Karpas-422 (cell line): ENCODE data around the gene RBM48. TPM values are rescaled to one million over a fixed set of nuclear protein-coding genes. Genes with fewer than 3 reads are reported as not detected.
"Not testable (repeated sequence)": the region's sequence is repeated elsewhere in the genome, so short reads cannot be mapped to it uniquely, and the experiment has no call there.

Experiments
- DNase-seq: peaks from one replicate; pipeline ENCODE4 v3.0.0-alpha.2; 2015
- H2AFZ ChIP-seq: fragments of 200-600 bp; sonication (generic); 2 replicates; pipeline ENCODE4 v1.6.1; 2014; ENCODE audit warnings: antibody characterized with exemption, low read length, mixed read lengths
- H3K27ac ChIP-seq: fragments of 200-600 bp; sonication (generic); 2 replicates; pipeline ENCODE4 v1.5.1; 2014; ENCODE audit warnings: mild to moderate bottlenecking, low read length, moderate library complexity
- H3K27me3 ChIP-seq: fragments of 200-600 bp; sonication (generic); 2 replicates; pipeline ENCODE4 v1.6.1; 2014; ENCODE audit warnings: low read length, mixed read lengths
- H3K36me3 ChIP-seq: fragments of 200-600 bp; sonication (generic); 2 replicates; pipeline ENCODE4 v1.6.1; 2014; ENCODE audit warnings: low read length, mixed read lengths; ENCODE audit not compliant: insufficient read depth
- H3K4me1 ChIP-seq: fragments of 200-600 bp; sonication (generic); 2 replicates; pipeline ENCODE4 v1.6.1; 2014; ENCODE audit warnings: mild to moderate bottlenecking, low read length, mixed read lengths
- H3K4me2 ChIP-seq: fragments of 200-600 bp; sonication (generic); 2 replicates; pipeline ENCODE4 v1.6.1; 2014; ENCODE audit warnings: low read length, low read depth, mild to moderate bottlenecking; ENCODE audit not compliant: poor library complexity, severe bottlenecking
- H3K4me3 ChIP-seq: fragments of 200-600 bp; sonication (generic); 2 replicates; pipeline ENCODE4 v1.5.1; 2014; ENCODE audit warnings: mild to moderate bottlenecking, antibody characterized with exemption, low read length, mixed read lengths
- H3K79me2 ChIP-seq: fragments of 200-600 bp; sonication (generic); 2 replicates; pipeline ENCODE4 v1.6.1; 2014; ENCODE audit warnings: mild to moderate bottlenecking, low read length, mixed read lengths
- H3K9ac ChIP-seq: fragments of 200-600 bp; sonication (generic); 2 replicates; pipeline ENCODE4 v1.6.0; 2014; ENCODE audit warnings: low read length
- H3K9me2 ChIP-seq: fragments of 200-600 bp; sonication (generic), shearing (Covaris generic); replicated peaks from 2 replicates; pipeline ENCODE4 v1.6.0; 2014; ENCODE audit warnings: mild to moderate bottlenecking, low read length, moderate library complexity; ENCODE audit not compliant: insufficient read depth
- H3K9me3 ChIP-seq: fragments of 300-700, 200-600 bp; sonication (generic); 2 replicates; pipeline ENCODE4 v1.6.1; 2014; ENCODE audit warnings: low read length, mixed read lengths
- H4K20me1 ChIP-seq: fragments of 200-600 bp; sonication (generic); 2 replicates; pipeline ENCODE4 v1.6.1; 2014; ENCODE audit warnings: mild to moderate bottlenecking, antibody characterized with exemption, low read length, low read depth; ENCODE audit not compliant: insufficient read depth
- total RNA-seq: library from RNA; depleted of rRNA; stranded (reverse); fragments of >200 nt; shearing (Covaris generic); gene quantifications from 2 replicates; pipeline ENCODE4 v1.2.3, GENCODE V29; 2014; ENCODE audit warnings: low replicate concordance; rRNA removed

RBM48 gene
- 8.5 and 12.1 TPM in 2 replicates for total RNA-seq

GRCh38 chr7:92528188-92528957 is at the start of gene RBM48, which contains the start of gene PEX1:
TSS of gene RBM48 (plus strand) at chr7:92528795. CDS start at chr7:92528814, 19 bp downstream.
TSS of gene PEX1 (minus strand) at chr7:92528520. CDS start at chr7:92528435, 85 bp downstream.
- no peaks in the 10 kb centered on the region for H4K20me1 ChIP-seq
- H3K4me2 ChIP-seq: peak within 1 kb of the TSS; percentile 93
- peaks cover 27% of the 10 kb centered on the region for H3K4me1 ChIP-seq
- peak within 1 kb of the TSS; percentile 95 for H3K9ac ChIP-seq
- H3K36me3 ChIP-seq: peaks cover 29% of the 10 kb centered on the region
- no peaks in the 10 kb centered on the region for H3K9me3 ChIP-seq
- peak within 1 kb of the TSS; percentile 78 for H3K4me3 ChIP-seq
- peak within 1 kb of the TSS; percentile 61 for H2AFZ ChIP-seq
- H3K27me3 ChIP-seq: no peaks in the 10 kb centered on the region
- peak within 1 kb of the TSS; percentile 90 for H3K27ac ChIP-seq
- no peaks in the 10 kb centered on the region for H3K9me2 ChIP-seq
- peak; percentile 99 for DNase-seq
- H3K79me2 ChIP-seq: peaks cover 65% of the 10 kb centered on the region

GRCh38 chr7:92479146-92479545 is 49.4 kb upstream of the RBM48 start:
- H3K9me3 ChIP-seq, H3K4me3 ChIP-seq, DNase-seq, H3K4me2 ChIP-seq, H4K20me1 ChIP-seq, H3K36me3 ChIP-seq, H3K9ac ChIP-seq, H3K9me2 ChIP-seq, H3K27me3 ChIP-seq, H3K27ac ChIP-seq, H3K4me1 ChIP-seq, H3K79me2 ChIP-seq, H2AFZ ChIP-seq: not testable (repeated sequence)

DNA sequence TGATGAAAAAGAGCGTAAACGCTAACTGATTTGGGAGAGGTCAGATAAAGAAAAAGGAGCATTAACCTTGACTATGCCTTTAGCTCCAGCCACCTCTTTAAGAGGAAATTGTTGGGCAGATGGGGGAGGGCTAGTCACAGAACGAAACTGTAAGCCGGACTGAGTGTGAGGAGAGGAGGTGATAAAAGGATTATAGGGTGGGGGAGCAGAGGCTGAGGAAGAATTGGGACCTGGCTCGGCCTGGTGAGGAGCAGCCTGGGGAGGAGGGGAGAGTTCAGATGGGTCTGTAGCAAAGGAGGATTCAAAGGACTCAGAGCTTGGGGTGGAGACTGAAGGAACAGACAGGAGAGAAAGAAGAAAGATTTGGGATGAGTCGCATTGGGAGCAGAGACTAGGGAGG is 45.0 kb upstream of the RBM48 start:
- H3K36me3 ChIP-seq: peaks cover 27% of the 10 kb centered on the region; the same call in 1 of the 2 replicates
- not testable (repeated sequence) for H3K9me2 ChIP-seq, H4K20me1 ChIP-seq, H3K27me3 ChIP-seq, H3K79me2 ChIP-seq, H3K4me2 ChIP-seq, H3K27ac ChIP-seq, DNase-seq, H3K9ac ChIP-seq, H2AFZ ChIP-seq, H3K4me3 ChIP-seq, H3K9me3 ChIP-seq, H3K4me1 ChIP-seq

GRCh38 chr7:92484226-92484625 is 44.4 kb upstream of the RBM48 start:
- not testable (repeated sequence) for H3K27ac ChIP-seq, H4K20me1 ChIP-seq, H3K79me2 ChIP-seq, H3K4me3 ChIP-seq, H3K9me3 ChIP-seq, H3K4me2 ChIP-seq, H2AFZ ChIP-seq, H3K9ac ChIP-seq, H3K27me3 ChIP-seq, DNase-seq, H3K9me2 ChIP-seq, H3K4me1 ChIP-seq
- peaks cover 31% of the 10 kb centered on the region for H3K36me3 ChIP-seq

DNA sequence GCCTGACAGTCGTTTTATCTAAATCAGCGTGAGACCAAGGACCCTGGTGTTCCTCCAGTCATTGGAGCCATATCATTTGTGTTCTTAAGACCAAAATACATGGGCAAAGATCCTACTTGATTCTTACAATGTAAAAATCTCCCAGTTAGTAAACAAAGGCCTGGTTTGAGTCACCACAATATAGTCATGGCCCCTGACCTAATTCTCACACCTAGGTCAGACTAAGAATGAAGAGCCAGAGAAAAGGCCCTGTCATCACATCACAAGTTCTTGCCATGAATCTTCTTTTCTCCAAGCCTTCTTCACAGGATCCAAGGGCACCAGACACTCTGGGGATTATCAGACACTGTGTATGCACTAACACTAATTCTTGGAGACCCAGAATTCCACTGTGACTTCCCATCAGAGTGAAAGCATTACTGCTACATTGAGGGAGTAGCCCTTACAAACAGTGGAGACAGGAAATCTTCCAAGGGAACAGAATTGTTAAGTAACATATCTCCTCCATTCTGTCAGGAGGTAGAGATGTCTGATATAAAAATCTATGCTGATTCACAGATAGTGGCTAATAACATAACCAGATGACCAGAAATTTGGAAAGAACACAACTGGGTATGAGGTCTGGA is 43.2 kb upstream of the RBM48 start:
- no peaks in the 10 kb centered on the region for H3K9me3 ChIP-seq
- H3K4me1 ChIP-seq: no peaks in the 10 kb centered on the region
- peaks cover 40% of the 10 kb centered on the region for H3K36me3 ChIP-seq
- H3K4me2 ChIP-seq: no peak overlapping the region
- no peak overlapping the region for H3K27ac ChIP-seq
- no peak overlapping the region for H3K4me3 ChIP-seq
- H3K27me3 ChIP-seq: no peaks in the 10 kb centered on the region
- H3K9ac ChIP-seq: no peak overlapping the region
- no peak for DNase-seq
- no peaks in the 10 kb centered on the region for H4K20me1 ChIP-seq
- no peak overlapping the region for H2AFZ ChIP-seq
- H3K9me2 ChIP-seq: no peaks in the 10 kb centered on the region
- no peaks in the 10 kb centered on the region for H3K79me2 ChIP-seq

GRCh38 chr7:92485974-92486373 is 42.6 kb upstream of the RBM48 start:
- H3K9me3 ChIP-seq: no peaks in the 10 kb centered on the region
- no peak overlapping the region for H3K9ac ChIP-seq
- no peaks in the 10 kb centered on the region for H4K20me1 ChIP-seq
- no peaks in the 10 kb centered on the region for H3K27me3 ChIP-seq
- H3K79me2 ChIP-seq: no peaks in the 10 kb centered on the region
- no peak overlapping the region for H3K27ac ChIP-seq
- DNase-seq: no peak
- H3K36me3 ChIP-seq: peaks cover 46% of the 10 kb centered on the region
- no peak overlapping the region for H3K4me2 ChIP-seq
- no peaks in the 10 kb centered on the region for H3K9me2 ChIP-seq
- H3K4me3 ChIP-seq: no peak overlapping the region
- H3K4me1 ChIP-seq: no peaks in the 10 kb centered on the region
- H2AFZ ChIP-seq: no peak overlapping the region

DNA sequence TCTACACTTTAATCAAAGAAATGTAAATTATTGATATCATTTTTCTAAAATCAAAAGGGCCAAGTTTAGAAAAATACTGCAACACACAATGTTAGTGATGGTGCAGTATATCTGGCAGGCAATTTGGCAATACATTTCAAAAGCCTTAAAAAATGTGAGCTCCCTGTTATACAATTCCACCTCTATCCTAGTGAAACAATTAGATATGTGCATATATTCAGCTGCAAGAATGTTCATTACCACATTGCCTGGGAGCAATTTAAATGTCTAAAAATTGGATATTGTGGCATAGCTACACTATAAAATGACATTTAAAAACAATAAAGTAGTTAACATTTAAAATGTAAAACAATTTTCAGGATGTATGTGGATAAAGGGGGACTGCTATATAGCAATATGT is 40.8 kb upstream of the RBM48 start:
- H3K4me2 ChIP-seq: no peak overlapping the region
- H3K27ac ChIP-seq: no peak overlapping the region
- H3K9me3 ChIP-seq: no peaks in the 10 kb centered on the region
- no peaks in the 10 kb centered on the region for H3K79me2 ChIP-seq
- no peaks in the 10 kb centered on the region for H3K4me1 ChIP-seq
- no peaks in the 10 kb centered on the region for H3K9me2 ChIP-seq
- no peak overlapping the region for H3K9ac ChIP-seq
- no peak overlapping the region for H2AFZ ChIP-seq
- no peak for DNase-seq
- H3K27me3 ChIP-seq: no peaks in the 10 kb centered on the region
- H3K36me3 ChIP-seq: peaks cover 61% of the 10 kb centered on the region
- H4K20me1 ChIP-seq: no peaks in the 10 kb centered on the region
- no peak overlapping the region for H3K4me3 ChIP-seq

GRCh38 chr7:92489634-92490033 is 39.0 kb upstream of the RBM48 start:
- Histone ChIP-seq H3K4me3 (no peak overlapping the region), H2AFZ (no peak overlapping the region), H3K9ac (no peak overlapping the region), H4K20me1 (no peaks in the 10 kb centered on the region), H3K4me1 (no peaks in the 10 kb centered on the region), H3K9me3 (no peaks in the 10 kb centered on the region), H3K9me2 (no peaks in the 10 kb centered on the region), H3K36me3 (peaks cover 66% of the 10 kb centered on the region), H3K79me2 (no peaks in the 10 kb centered on the region), H3K4me2 (no peak overlapping the region), H3K27ac (no peak overlapping the region), H3K27me3 (no peaks in the 10 kb centered on the region)
- no peak for DNase-seq
